Panc1 (cell line): ENCODE results near the gene GBX1. TPM values are rescaled to one million over a fixed set of nuclear protein-coding genes. Genes with fewer than 3 reads are reported as not detected.

Experiments used
- ATAC-seq: fragments of 200-7000 bp; cut with Tn5 transposase; 2 replicates; pipeline ENCODE4 v1.9.1; 2020; ENCODE audit warnings: mild to moderate bottlenecking, moderate library complexity
- BruUV-seq: library from RNA; stranded (reverse); fragments of 400-500 nt; replicated peaks from 2 replicates; lab custom pipeline; 2021; lab: Mats Ljungman, UMichigan
- CTCF ChIA-PET: fragments of 300-600 bp; sonication (Branson Sonifier 250); formaldehyde crosslinking; loops from one replicate; lab custom pipeline; 2022; ENCODE audit warnings: antibody characterized with exemption; lab: Charles Lee
- POLR2A ChIA-PET: fragments of 300-600 bp; sonication (Branson Sonifier 250); formaldehyde crosslinking; loops from one replicate; lab custom pipeline; 2022; ENCODE audit warnings: antibody characterized with exemption; lab: Charles Lee
- DNase-seq: peaks from one replicate; pipeline ENCODE4 v3.0.0-alpha.2; 2010; ENCODE audit warnings: low read depth, low spot score
- H3K27ac ChIP-seq: 2 replicates; pipeline ENCODE4 v1.5.1; 2011; ENCODE audit warnings: mild to moderate bottlenecking, low read length, inconsistent platforms
- H3K27me3 ChIP-seq: fragments of 200-500 bp; sonication (Bioruptor generic); 2 replicates; pipeline ENCODE4 v1.6.0; 2014; ENCODE audit warnings: low read length, inconsistent platforms; ENCODE audit not compliant: control insufficient read depth, insufficient read depth
- H3K36me3 ChIP-seq: fragments of 200-500 bp; sonication (Bioruptor generic); 2 replicates; pipeline ENCODE4 v1.5.1; 2014; ENCODE audit warnings: inconsistent platforms, mild to moderate bottlenecking, low read length, moderate library complexity; ENCODE audit not compliant: control insufficient read depth, insufficient read depth
- H3K4me1 ChIP-seq: 2 replicates; pipeline ENCODE4 v1.5.1; 2011; ENCODE audit warnings: inconsistent platforms, mild to moderate bottlenecking, low read length, moderate library complexity; ENCODE audit not compliant: control insufficient read depth, insufficient read depth
- H3K4me3 ChIP-seq, 2 experiments: 2 replicates each; pipeline ENCODE4 v1.5.1; 2011 to 2012; ENCODE audit warnings: low read depth in 2 of 2, low read length in 2 of 2, mild to moderate bottlenecking in 2 of 2, inconsistent platforms in 1 of 2, moderate library complexity in 1 of 2
- H3K9me3 ChIP-seq: fragments of 200-500 bp; sonication (Bioruptor generic); 2 replicates; pipeline ENCODE4 v1.5.1; 2014; ENCODE audit warnings: low read depth, mild to moderate bottlenecking, inconsistent platforms, low read length, moderate library complexity; ENCODE audit not compliant: control insufficient read depth, insufficient read depth
- POLR2AphosphoS5 ChIP-seq: IDR thresholded peaks from 2 replicates; pipeline ENCODE4 v1.6.1; 2012; ENCODE audit warnings: mild to moderate bottlenecking, low read depth, low read length, moderate library complexity
- SIN3A ChIP-seq: IDR thresholded peaks from 2 replicates; pipeline ENCODE4 v1.6.1; 2012; ENCODE audit warnings: low read depth, mild to moderate bottlenecking, low read length, moderate library complexity, borderline replicate concordance; ENCODE audit not compliant: insufficient read depth
- TCF7L2 ChIP-seq: IDR thresholded peaks from 2 replicates; pipeline ENCODE4 v1.6.1; 2011; ENCODE audit warnings: mild to moderate bottlenecking, low read depth, low read length, inconsistent platforms
- in situ Hi-C: cut with HindIII; loops from 2 replicates; pipeline ENCODE4 v1.10.0; 2016; ENCODE audit warnings: low sequenced_read_pairs, low pct_unique_long_range_greater_than_20kb
- intact Hi-C: fragments of 100-400 bp; cut with micrococcal nuclease; formaldehyde crosslinking; loops from one replicate; pipeline ENCODE4 v1.10.0; 2022; ENCODE audit not compliant: unreplicated experiment
- total RNA-seq: library from RNA; stranded (reverse); gene quantifications from one replicate; pipeline ENCODE4 v1.2.1, GENCODE V29; 2021; ENCODE audit not compliant: unreplicated experiment
- TF ChIP-seq, protein P1 (sequence below), 2 experiments: IDR thresholded peaks; 2 replicates each; pipeline ENCODE4 v1.6.1; 2011 to 2012; ENCODE audit warnings: low read depth in 2 of 2, control low read depth in 1 of 2, low read length in 1 of 2, mild to moderate bottlenecking in 1 of 2, moderate library complexity in 1 of 2; ENCODE audit not compliant: insufficient read depth in 1 of 2
- TF ChIP-seq, protein P2 (sequence below): fragments of 450-650 bp; IDR thresholded peaks from 2 replicates; pipeline ENCODE4 v1.5.1; 2017; ENCODE audit warnings: mild to moderate bottlenecking

Gene GBX1
- total RNA-seq, 1 experiment from 2014 or later, result not detected

DNA sequence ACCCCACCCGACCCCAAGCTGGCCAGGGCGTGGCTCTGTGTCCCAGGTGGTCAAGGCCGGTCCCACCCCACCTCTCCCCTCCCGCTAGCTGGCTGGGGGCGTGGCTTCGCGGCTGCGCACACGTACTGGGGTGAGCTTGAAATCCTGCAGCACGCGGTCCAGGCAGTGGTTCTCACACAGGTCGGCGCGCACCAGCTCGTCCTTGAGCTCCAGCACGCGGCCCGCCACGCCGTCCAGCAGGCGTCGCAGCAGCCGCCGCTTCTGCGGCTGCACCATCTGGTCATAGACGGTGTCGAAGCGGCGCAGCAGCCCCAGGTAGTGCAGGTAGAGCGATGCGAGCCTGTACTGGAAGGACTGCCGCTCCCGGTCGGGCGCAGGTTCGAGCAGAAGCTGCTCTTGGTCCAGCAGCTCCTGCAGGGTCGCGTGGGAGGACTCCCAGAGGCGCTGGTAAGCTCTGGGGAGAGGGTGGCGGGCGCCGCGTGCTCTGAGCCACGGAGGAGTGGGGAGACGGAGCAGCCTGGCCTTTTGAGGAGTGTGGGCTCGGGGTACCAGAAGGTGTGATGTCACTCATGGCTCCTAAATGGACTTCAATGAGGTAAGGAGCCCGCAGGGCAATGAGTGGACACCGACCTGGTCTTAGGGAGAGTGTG is 37.0 kb upstream of the GBX1 start:
- Histone ChIP-seq H3K9me3 (no peaks in the 10 kb centered on the region), H3K4me1 (no peaks in the 10 kb centered on the region), H3K4me3 (no peak overlapping the region), H3K27ac (no peak overlapping the region), H3K27me3 (0 out of 2 replicates have a peak, but pooled peaks cover 2% of the 10 kb centered on the region), H3K36me3 (no peaks in the 10 kb centered on the region)
- in situ Hi-C loops (loop anchor here (5.0 kb wide), 1 partner anchor 37 kb away; the partner anchor contains the start of gene GBX1), intact Hi-C loops (no loop called here)
- DNase-seq (no peak), ATAC-seq (no peak)
- ChIA-PET CTCF (no interaction called here), POLR2A (no interaction called here)
- TF ChIP-seq, protein P1, sequence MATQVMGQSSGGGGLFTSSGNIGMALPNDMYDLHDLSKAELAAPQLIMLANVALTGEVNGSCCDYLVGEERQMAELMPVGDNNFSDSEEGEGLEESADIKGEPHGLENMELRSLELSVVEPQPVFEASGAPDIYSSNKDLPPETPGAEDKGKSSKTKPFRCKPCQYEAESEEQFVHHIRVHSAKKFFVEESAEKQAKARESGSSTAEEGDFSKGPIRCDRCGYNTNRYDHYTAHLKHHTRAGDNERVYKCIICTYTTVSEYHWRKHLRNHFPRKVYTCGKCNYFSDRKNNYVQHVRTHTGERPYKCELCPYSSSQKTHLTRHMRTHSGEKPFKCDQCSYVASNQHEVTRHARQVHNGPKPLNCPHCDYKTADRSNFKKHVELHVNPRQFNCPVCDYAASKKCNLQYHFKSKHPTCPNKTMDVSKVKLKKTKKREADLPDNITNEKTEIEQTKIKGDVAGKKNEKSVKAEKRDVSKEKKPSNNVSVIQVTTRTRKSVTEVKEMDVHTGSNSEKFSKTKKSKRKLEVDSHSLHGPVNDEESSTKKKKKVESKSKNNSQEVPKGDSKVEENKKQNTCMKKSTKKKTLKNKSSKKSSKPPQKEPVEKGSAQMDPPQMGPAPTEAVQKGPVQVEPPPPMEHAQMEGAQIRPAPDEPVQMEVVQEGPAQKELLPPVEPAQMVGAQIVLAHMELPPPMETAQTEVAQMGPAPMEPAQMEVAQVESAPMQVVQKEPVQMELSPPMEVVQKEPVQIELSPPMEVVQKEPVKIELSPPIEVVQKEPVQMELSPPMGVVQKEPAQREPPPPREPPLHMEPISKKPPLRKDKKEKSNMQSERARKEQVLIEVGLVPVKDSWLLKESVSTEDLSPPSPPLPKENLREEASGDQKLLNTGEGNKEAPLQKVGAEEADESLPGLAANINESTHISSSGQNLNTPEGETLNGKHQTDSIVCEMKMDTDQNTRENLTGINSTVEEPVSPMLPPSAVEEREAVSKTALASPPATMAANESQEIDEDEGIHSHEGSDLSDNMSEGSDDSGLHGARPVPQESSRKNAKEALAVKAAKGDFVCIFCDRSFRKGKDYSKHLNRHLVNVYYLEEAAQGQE (IDR thresholded peaks at IDR 0.05; ENCODE audit: insufficient read depth in 1 of 2, low read depth in 2 of 2, low read length in 1 of 2), result no peak
- TF ChIP-seq, protein P2, sequence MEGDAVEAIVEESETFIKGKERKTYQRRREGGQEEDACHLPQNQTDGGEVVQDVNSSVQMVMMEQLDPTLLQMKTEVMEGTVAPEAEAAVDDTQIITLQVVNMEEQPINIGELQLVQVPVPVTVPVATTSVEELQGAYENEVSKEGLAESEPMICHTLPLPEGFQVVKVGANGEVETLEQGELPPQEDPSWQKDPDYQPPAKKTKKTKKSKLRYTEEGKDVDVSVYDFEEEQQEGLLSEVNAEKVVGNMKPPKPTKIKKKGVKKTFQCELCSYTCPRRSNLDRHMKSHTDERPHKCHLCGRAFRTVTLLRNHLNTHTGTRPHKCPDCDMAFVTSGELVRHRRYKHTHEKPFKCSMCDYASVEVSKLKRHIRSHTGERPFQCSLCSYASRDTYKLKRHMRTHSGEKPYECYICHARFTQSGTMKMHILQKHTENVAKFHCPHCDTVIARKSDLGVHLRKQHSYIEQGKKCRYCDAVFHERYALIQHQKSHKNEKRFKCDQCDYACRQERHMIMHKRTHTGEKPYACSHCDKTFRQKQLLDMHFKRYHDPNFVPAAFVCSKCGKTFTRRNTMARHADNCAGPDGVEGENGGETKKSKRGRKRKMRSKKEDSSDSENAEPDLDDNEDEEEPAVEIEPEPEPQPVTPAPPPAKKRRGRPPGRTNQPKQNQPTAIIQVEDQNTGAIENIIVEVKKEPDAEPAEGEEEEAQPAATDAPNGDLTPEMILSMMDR, result no peak
- no peak for TF ChIP-seq POLR2AphosphoS5
- TF ChIP-seq SIN3A, result no peak
- TF ChIP-seq TCF7L2, result no peak
- BruUV-seq, result no TSS peak

DNA sequence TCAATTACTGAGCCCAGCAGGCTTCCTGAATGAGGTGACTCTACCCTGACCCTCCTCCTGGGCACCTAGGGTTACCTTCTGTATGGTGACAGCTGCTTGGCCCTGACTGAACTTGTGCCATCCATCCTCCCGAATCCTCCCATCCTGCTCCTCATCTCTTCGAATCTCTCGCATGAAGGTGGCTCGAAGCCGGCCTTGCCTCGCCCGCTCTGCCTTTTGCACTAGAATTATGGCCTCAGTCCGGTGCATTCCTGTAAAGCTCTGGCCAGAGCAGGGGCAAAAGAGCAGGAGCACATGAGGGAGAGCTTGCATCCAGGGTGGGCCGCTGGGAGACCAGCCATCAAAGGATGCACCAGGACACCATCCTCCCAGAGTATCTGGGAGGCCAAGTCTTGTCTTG is 35.3 kb upstream of the GBX1 start:
- no peaks in the 10 kb centered on the region for H3K9me3 ChIP-seq
- no TSS peak for BruUV-seq
- no peak overlapping the region for H3K27ac ChIP-seq
- in situ Hi-C loops, result no loop called here
- POLR2A ChIA-PET, result no interaction called here
- ATAC-seq, result no peak
- CTCF ChIA-PET, result no interaction called here
- no peaks in the 10 kb centered on the region for H3K4me1 ChIP-seq
- DNase-seq, result no peak
- 0 out of 2 replicates have a peak, but pooled peaks cover 2% of the 10 kb centered on the region for H3K27me3 ChIP-seq
- H3K36me3 ChIP-seq, result no peaks in the 10 kb centered on the region
- TF ChIP-seq, protein P2, result no peak
- TF ChIP-seq, protein P1 (IDR thresholded peaks at IDR 0.05; ENCODE audit: insufficient read depth in 1 of 2, low read depth in 2 of 2, low read length in 1 of 2), result no peak
- TF ChIP-seq TCF7L2, result no peak
- no peak for TF ChIP-seq POLR2AphosphoS5
- no peak for TF ChIP-seq SIN3A
- H3K4me3 ChIP-seq, result no peak overlapping the region
- intact Hi-C loops, result no loop called here
